ENCODE measurements around the gene PRKCA. TPM values are rescaled to one million over a fixed set of nuclear protein-coding genes. Genes with fewer than 3 reads are reported as not detected.

PRKCA gene
- total and polyA plus RNA-seq, 2 of the 13 experiments (the other 11 are each of a cell fraction or from before 2014, with no cell fraction given) = 18.5 to 21.5 TPM

- TF ChIP-seq, protein P1, sequence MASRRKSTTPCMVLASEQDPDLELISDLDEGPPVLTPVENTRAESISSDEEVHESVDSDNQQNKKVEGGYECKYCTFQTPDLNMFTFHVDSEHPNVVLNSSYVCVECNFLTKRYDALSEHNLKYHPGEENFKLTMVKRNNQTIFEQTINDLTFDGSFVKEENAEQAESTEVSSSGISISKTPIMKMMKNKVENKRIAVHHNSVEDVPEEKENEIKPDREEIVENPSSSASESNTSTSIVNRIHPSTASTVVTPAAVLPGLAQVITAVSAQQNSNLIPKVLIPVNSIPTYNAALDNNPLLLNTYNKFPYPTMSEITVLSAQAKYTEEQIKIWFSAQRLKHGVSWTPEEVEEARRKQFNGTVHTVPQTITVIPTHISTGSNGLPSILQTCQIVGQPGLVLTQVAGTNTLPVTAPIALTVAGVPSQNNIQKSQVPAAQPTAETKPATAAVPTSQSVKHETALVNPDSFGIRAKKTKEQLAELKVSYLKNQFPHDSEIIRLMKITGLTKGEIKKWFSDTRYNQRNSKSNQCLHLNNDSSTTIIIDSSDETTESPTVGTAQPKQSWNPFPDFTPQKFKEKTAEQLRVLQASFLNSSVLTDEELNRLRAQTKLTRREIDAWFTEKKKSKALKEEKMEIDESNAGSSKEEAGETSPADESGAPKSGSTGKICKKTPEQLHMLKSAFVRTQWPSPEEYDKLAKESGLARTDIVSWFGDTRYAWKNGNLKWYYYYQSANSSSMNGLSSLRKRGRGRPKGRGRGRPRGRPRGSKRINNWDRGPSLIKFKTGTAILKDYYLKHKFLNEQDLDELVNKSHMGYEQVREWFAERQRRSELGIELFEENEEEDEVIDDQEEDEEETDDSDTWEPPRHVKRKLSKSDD (CRISPR knock-in tag; IDR thresholded peaks at IDR 0.05; ENCODE audit: low read depth) = no peak
- TF ChIP-seq, protein P2, sequence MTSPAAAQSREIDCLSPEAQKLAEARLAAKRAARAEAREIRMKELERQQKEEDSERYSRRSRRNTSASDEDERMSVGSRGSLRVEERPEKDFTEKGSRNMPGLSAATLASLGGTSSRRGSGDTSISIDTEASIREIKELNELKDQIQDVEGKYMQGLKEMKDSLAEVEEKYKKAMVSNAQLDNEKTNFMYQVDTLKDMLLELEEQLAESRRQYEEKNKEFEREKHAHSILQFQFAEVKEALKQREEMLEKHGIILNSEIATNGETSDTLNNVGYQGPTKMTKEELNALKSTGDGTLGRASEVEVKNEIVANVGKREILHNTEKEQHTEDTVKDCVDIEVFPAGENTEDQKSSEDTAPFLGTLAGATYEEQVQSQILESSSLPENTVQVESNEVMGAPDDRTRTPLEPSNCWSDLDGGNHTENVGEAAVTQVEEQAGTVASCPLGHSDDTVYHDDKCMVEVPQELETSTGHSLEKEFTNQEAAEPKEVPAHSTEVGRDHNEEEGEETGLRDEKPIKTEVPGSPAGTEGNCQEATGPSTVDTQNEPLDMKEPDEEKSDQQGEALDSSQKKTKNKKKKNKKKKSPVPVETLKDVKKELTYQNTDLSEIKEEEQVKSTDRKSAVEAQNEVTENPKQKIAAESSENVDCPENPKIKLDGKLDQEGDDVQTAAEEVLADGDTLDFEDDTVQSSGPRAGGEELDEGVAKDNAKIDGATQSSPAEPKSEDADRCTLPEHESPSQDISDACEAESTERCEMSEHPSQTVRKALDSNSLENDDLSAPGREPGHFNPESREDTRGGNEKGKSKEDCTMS (CRISPR knock-in tag; conservative IDR thresholded peaks at IDR 0.05) = no peak
Measured at GRCh38 chr17:66541461-66542128, 239.2 kb downstream of the PRKCA start (continued).

- intact Hi-C loops (cut with micrococcal nuclease; ENCODE audit: unreplicated experiment) (loop anchor here (10.0 kb wide), 1 partner anchor 78 kb away; no protein-coding TSS in a partner anchor), in situ Hi-C loops (cut with HindIII; ENCODE audit: extremely low pct_ligation_motif_present, low pct_unique_long_range_greater_than_20kb) (no loop called here)
- ChIA-PET POLR2A (no interaction called here), CTCF (ENCODE audit: low intra/inter-chr PET ratio, low total read pairs) (no interaction called here)
- Histone ChIP-seq H3K4me1 (ENCODE audit: insufficient read depth, low read length) (peaks cover 46% of the 10 kb centered on the region), H3K9me3 (ENCODE audit: low read length) (no peaks in the 10 kb centered on the region), H4K20me1 (ENCODE audit: insufficient read depth, low read length) (no peaks in the 10 kb centered on the region), H3K27me3 (ENCODE audit: control insufficient read depth in 1 of 2, insufficient read depth in 2 of 2, low read length in 2 of 2) (no peaks in the 10 kb centered on the region), H3K36me3 (replicated peaks in 1 of 2; ENCODE audit: control insufficient read depth in 1 of 2, insufficient read depth in 2 of 2, low read length in 2 of 2) (no peaks in the 10 kb centered on the region), H3K9ac (ENCODE audit: insufficient read depth, low read depth, low read length) (no peak overlapping the region), H3K4me2 (ENCODE audit: low read depth, low read length) (no peak overlapping the region), H2AFZ (ENCODE audit: low read length) (no peak overlapping the region), H3K4me3 (replicated peaks in 1 of 3; ENCODE audit: insufficient read depth in 1 of 3, low read depth in 2 of 3, low read length in 3 of 3) (no peak overlapping the region), H3K27ac (ENCODE audit: extremely low read length, insufficient read depth, low read length) (no peak overlapping the region), H3K79me2 (ENCODE audit: insufficient read depth, low read length) (no peaks in the 10 kb centered on the region)
- TF ChIP-seq ZBTB26 (CRISPR knock-in tag; IDR thresholded peaks at IDR 0.05; ENCODE audit: borderline replicate concordance) (no peak), SETDB1 (CRISPR knock-in tag; IDR thresholded peaks at IDR 0.05; ENCODE audit: borderline replicate concordance) (no peak), ZNF205 (CRISPR knock-in tag; IDR thresholded peaks at IDR 0.05) (no peak), ZNF333 (CRISPR knock-in tag; IDR thresholded peaks at IDR 0.05; ENCODE audit: borderline replicate concordance) (no peak), ISL2 (CRISPR knock-in tag; IDR thresholded peaks at IDR 0.05) (no peak), SMC3 (IDR thresholded peaks at IDR 0.05; ENCODE audit: low read length) (no peak), CBX5 (CRISPR knock-in tag; IDR thresholded peaks at IDR 0.05; ENCODE audit: borderline replicate concordance) (no peak), ZNF501 (CRISPR knock-in tag; IDR thresholded peaks at IDR 0.05) (no peak)
- TF ChIP-seq, protein P3, sequence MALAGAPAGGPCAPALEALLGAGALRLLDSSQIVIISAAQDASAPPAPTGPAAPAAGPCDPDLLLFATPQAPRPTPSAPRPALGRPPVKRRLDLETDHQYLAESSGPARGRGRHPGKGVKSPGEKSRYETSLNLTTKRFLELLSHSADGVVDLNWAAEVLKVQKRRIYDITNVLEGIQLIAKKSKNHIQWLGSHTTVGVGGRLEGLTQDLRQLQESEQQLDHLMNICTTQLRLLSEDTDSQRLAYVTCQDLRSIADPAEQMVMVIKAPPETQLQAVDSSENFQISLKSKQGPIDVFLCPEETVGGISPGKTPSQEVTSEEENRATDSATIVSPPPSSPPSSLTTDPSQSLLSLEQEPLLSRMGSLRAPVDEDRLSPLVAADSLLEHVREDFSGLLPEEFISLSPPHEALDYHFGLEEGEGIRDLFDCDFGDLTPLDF (CRISPR knock-in tag; IDR thresholded peaks at IDR 0.05) = no peak
- ATAC-seq (no peak), FAIRE-seq (peak; percentile 40), DNase-seq (ENCODE audit: low spot score) (no peak)
- 92% methylated on average over 4 of the region's 4 CpGs for WGBS (ENCODE audit: low lambda C conversion rate)
- no TSS peak for BruUV-seq (replicated peaks)
Measured at GRCh38 chr17:66542129-66542966, 239.9 kb downstream of the PRKCA start.

Measured in HepG2 (cell line).